Uterus (tissue), 2 donors: ENCODE data around the gene FGFR2.

Experiments
- CTCF ChIP-seq, 4 experiments: fragments of 200-600 bp in 2 of 4; fragments of 450-650 bp in 2 of 4; sonication (generic) in 2 of 4; IDR thresholded peaks; one replicate each; pipeline ENCODE4 v1.5.1; 2016 to 2019; ENCODE audit warnings: antibody characterized with exemption in 4 of 4, mild to moderate bottlenecking in 2 of 4, moderate library complexity in 1 of 4
- POLR2A ChIP-seq, 2 donors: fragments of 450-650 bp; IDR thresholded peaks; one replicate each; pipeline ENCODE4 v1.6.1; 2016; ENCODE audit warnings: antibody characterized with exemption in 2 of 2, mild to moderate bottlenecking in 1 of 2, moderate library complexity in 1 of 2

- TF ChIP-seq CTCF (IDR thresholded peaks at IDR 0.05) (no peak), POLR2A (IDR thresholded peaks at IDR 0.05) (no peak)
These were observed 159.9 kb downstream of the FGFR2 start for GRCh38 chr10:121438333-121438732.
